GM12875 (cell line): Measurements from ENCODE around the gene EXOC2.

Experiments used
- H3K4me3 ChIP-seq: one replicate; pipeline ENCODE4 v1.5.1; 2011; ENCODE audit warnings: low read depth, low read length, control low read depth
- TF ChIP-seq, protein P1 (sequence below): IDR thresholded peaks from 2 replicates; pipeline ENCODE4 v1.5.1; 2011; ENCODE audit warnings: low read depth, mild to moderate bottlenecking, control low read depth, inconsistent platforms, low read length, moderate library complexity, borderline replicate concordance; ENCODE audit not compliant: insufficient read depth

EXOC2 gene

GRCh38 chr6:492178-492577 lies 200.8 kb downstream of the EXOC2 start:
- TF ChIP-seq, protein P1, sequence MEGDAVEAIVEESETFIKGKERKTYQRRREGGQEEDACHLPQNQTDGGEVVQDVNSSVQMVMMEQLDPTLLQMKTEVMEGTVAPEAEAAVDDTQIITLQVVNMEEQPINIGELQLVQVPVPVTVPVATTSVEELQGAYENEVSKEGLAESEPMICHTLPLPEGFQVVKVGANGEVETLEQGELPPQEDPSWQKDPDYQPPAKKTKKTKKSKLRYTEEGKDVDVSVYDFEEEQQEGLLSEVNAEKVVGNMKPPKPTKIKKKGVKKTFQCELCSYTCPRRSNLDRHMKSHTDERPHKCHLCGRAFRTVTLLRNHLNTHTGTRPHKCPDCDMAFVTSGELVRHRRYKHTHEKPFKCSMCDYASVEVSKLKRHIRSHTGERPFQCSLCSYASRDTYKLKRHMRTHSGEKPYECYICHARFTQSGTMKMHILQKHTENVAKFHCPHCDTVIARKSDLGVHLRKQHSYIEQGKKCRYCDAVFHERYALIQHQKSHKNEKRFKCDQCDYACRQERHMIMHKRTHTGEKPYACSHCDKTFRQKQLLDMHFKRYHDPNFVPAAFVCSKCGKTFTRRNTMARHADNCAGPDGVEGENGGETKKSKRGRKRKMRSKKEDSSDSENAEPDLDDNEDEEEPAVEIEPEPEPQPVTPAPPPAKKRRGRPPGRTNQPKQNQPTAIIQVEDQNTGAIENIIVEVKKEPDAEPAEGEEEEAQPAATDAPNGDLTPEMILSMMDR = no peak
- H3K4me3 ChIP-seq = no peak overlapping the region

DNA sequence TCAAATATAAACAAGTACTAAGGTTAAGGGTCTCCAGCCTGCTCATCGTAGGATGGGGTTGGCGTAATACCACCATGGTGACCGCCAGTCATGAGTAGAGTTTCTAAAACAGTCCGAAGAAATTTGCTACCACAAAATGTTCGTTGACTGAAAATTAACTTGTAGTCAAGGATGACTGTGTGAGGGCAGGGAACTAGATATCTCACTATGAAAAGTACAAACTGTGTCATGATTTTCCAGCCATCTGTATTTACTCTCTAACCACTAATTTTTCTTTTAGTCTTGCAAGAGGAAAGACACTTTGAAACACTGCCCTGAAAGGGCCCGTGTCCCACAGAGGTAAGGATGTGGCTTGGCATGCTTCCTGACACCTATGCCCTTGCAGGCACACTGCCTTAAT lies 201.7 kb downstream of the EXOC2 start:
- no peak overlapping the region for H3K4me3 ChIP-seq
- TF ChIP-seq, protein P1 = no peak

GRCh38 chr6:490251-491037 lies 202.5 kb downstream of the EXOC2 start:
- TF ChIP-seq, protein P1 = no peak
- no peak overlapping the region for H3K4me3 ChIP-seq

- TF ChIP-seq, protein P1 = no peak
- no peak overlapping the region for H3K4me3 ChIP-seq
Observed at GRCh38 chr6:489762-490161, 203.2 kb downstream of the EXOC2 start.

DNA sequence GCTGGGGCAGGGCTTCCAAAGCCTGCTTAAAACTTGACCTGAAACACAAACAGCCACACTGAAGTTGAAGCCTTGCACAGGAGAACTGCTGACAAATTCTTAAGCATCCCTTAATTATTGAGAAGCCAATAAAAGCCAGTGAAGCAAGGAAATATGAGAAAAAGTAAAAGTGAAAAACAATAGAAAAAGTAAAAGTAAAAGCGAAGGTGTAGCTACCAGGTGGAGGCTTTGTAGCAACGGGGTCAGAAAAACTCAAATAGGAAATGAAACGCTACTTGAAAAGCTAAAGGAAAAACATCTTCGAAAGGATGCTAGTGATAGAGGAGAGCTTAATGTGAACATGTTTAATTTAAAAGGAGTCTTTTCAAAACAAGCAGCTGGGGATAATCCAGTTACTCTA lies 203.9 kb downstream of the EXOC2 start:
- TF ChIP-seq, protein P1 = no peak
- no peak overlapping the region for H3K4me3 ChIP-seq

GRCh38 chr6:487956-488355 lies 205.0 kb downstream of the EXOC2 start:
- TF ChIP-seq, protein P1 = no peak
- H3K4me3 ChIP-seq = no peak overlapping the region

DNA sequence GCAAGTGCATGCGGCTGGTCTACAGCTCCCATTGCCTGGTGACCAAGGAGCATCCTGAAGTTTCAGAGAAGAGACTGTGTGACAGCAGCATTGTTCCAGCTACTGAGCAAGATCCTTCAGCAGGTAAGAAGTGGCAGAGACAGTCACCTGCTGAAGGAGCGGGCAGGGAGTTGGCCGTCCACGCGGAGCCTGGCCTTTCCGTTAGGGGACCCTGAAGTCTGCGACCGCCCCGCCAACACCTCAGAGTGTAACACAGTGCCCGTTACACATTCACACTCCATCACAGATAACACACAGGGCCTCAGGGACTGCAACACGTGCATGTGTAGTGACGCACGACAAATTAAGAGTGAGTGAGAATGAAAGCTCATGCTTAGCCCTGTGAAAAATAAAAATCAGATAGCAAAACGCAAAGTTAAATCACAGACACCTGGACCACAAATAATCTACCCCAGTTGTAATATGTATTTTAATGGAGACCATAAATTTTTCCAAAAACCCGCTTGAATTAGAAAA lies 207.2 kb downstream of the EXOC2 start:
- no peak overlapping the region for H3K4me3 ChIP-seq
- TF ChIP-seq, protein P1 = no peak
